ENCODE measurements around the gene BLVRB. TPM values are rescaled to one million over a fixed set of nuclear protein-coding genes. Genes with fewer than 3 reads are reported as not detected.

The BLVRB gene
- total RNA-seq, 4 donors from 2014 or later: 51.5 to 206 (median 115) TPM

- no peaks in the 10 kb centered on the region for H3K36me3 ChIP-seq
- no peaks in the 10 kb centered on the region for H3K4me1 ChIP-seq
- no peaks in the 10 kb centered on the region for H3K9me3 ChIP-seq
- H3K27me3 ChIP-seq: no peaks in the 10 kb centered on the region
- no peak for TF ChIP-seq CTCF (IDR thresholded peaks at IDR 0.05)
- TF ChIP-seq POLR2A (IDR thresholded peaks at IDR 0.05): no peak
- intact Hi-C loops (cut with DNase I; ENCODE audit: low total_unique reads): no loop called here
- no peak for DNase-seq
- no peak overlapping the region for H3K27ac ChIP-seq
- no peak overlapping the region for H3K4me3 ChIP-seq
These were observed 33.8 kb upstream of the BLVRB start for GRCh38 chr19:40499320-40499719.

GRCh38 chr19:40497214-40497613, 31.7 kb upstream of the BLVRB start:
- DNase-seq: no peak
- Histone ChIP-seq H3K27me3 (no peaks in the 10 kb centered on the region), H3K4me3 (no peak overlapping the region), H3K9me3 (no peaks in the 10 kb centered on the region), H3K4me1 (no peaks in the 10 kb centered on the region), H3K27ac (no peak overlapping the region), H3K36me3 (no peaks in the 10 kb centered on the region)
- intact Hi-C loops (cut with DNase I; ENCODE audit: low total_unique reads): no loop called here
- TF ChIP-seq CTCF (IDR thresholded peaks at IDR 0.05) (no peak), POLR2A (IDR thresholded peaks at IDR 0.05) (no peak)

- Histone ChIP-seq H3K4me3 (no peak overlapping the region), H3K36me3 (no peaks in the 10 kb centered on the region), H3K27me3 (no peaks in the 10 kb centered on the region), H3K27ac (no peak overlapping the region), H3K4me1 (no peaks in the 10 kb centered on the region), H3K9me3 (no peaks in the 10 kb centered on the region)
- no peak for DNase-seq
- TF ChIP-seq POLR2A (IDR thresholded peaks at IDR 0.05): no peak
- no peak for TF ChIP-seq CTCF (IDR thresholded peaks at IDR 0.05)
- intact Hi-C loops (cut with DNase I; ENCODE audit: low total_unique reads): no loop called here
These were observed 28.8 kb upstream of the BLVRB start for GRCh38 chr19:40494191-40494838.

GRCh38 chr19:40493778-40494177, 28.2 kb upstream of the BLVRB start:
- DNase-seq: no peak
- Histone ChIP-seq H3K4me1 (no peaks in the 10 kb centered on the region), H3K4me3 (no peak overlapping the region), H3K9me3 (no peaks in the 10 kb centered on the region), H3K27me3 (no peaks in the 10 kb centered on the region), H3K36me3 (no peaks in the 10 kb centered on the region), H3K27ac (no peak overlapping the region)
- intact Hi-C loops (cut with DNase I; ENCODE audit: low total_unique reads): no loop called here
- TF ChIP-seq POLR2A (IDR thresholded peaks at IDR 0.05) (no peak), CTCF (IDR thresholded peaks at IDR 0.05) (no peak)

GRCh38 chr19:40492274-40492673, 26.7 kb upstream of the BLVRB start:
- H3K36me3 ChIP-seq: no peaks in the 10 kb centered on the region
- intact Hi-C loops (cut with DNase I; ENCODE audit: low total_unique reads): no loop called here
- no peak overlapping the region for H3K27ac ChIP-seq
- DNase-seq: no peak
- H3K4me1 ChIP-seq: no peaks in the 10 kb centered on the region
- no peaks in the 10 kb centered on the region for H3K27me3 ChIP-seq
- H3K9me3 ChIP-seq: no peaks in the 10 kb centered on the region
- TF ChIP-seq CTCF (IDR thresholded peaks at IDR 0.05) (no peak), POLR2A (IDR thresholded peaks at IDR 0.05) (no peak)
- H3K4me3 ChIP-seq: no peak overlapping the region

Measured in uterus (tissue), 4 donors.